PC-9 (cell line): Measurements from ENCODE around the gene SGSM1.

ENCODE experiments used
- CTCF ChIP-seq: fragments of 200-600 bp; sonication (generic); conservative IDR thresholded peaks from 2 replicates; pipeline ENCODE4 v1.6.1; 2017; ENCODE audit warnings: mixed run types, antibody characterized with exemption, mild to moderate bottlenecking, moderate library complexity
- EZH2 ChIP-seq: fragments of 200-600 bp; sonication (generic); IDR thresholded peaks from 2 replicates; pipeline ENCODE4 v1.8.0; 2017; ENCODE audit warnings: antibody characterized with exemption, low read depth

GRCh38 chr22:24824915-24825314 lies 18.9 kb downstream of the SGSM1 start:
- TF ChIP-seq CTCF (no peak), EZH2 (no peak)
